NCI-H1694 (cell line): ENCODE results near the gene CCNA2.
A peak's percentile ranks its signal among the peaks of the same experiment; 100 is the strongest.

ENCODE experiments used
- DNase-seq: peaks from one replicate; lab custom pipeline; 2025; lab: John Stamatoyannopoulos, UW

Gene CCNA2

DNA sequence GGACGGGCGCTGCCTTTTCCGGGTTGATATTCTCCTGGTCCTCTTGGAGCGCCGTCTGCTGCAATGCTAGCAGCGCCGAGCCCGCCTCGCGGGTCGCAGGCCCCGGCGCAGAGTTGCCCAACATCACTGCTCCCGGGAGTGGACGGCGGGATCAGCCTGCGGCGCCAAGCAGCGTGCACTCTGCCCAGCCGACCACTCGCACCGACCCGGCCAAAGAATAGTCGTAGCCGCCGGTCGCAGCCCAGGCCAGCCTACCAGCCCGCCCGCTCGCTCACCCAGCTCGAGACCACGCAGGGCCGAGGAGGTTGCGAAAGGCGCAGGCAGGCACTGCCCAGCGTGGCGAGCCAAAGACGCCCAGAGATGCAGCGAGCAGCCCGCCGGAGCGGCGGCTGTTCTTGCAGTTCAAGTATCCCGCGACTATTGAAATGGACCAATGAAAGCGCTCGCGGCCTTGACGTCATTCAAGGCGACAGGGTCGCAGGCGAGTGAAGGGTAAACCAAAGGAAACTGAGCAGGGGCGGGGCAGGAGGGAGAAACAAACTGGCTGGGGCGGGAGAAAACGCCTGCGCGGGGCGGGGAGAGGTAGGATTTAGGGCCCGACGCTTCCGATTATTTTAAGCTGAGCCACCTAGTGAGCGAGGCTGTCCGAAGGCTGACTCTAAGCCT, at the start of gene CCNA2:
TSS of gene CCNA2 (minus strand) at position 379 of the 666 bp plus-strand sequence. CDS start at position 124, 255 bp downstream.
- DNase-seq: peak; percentile 91

DNA sequence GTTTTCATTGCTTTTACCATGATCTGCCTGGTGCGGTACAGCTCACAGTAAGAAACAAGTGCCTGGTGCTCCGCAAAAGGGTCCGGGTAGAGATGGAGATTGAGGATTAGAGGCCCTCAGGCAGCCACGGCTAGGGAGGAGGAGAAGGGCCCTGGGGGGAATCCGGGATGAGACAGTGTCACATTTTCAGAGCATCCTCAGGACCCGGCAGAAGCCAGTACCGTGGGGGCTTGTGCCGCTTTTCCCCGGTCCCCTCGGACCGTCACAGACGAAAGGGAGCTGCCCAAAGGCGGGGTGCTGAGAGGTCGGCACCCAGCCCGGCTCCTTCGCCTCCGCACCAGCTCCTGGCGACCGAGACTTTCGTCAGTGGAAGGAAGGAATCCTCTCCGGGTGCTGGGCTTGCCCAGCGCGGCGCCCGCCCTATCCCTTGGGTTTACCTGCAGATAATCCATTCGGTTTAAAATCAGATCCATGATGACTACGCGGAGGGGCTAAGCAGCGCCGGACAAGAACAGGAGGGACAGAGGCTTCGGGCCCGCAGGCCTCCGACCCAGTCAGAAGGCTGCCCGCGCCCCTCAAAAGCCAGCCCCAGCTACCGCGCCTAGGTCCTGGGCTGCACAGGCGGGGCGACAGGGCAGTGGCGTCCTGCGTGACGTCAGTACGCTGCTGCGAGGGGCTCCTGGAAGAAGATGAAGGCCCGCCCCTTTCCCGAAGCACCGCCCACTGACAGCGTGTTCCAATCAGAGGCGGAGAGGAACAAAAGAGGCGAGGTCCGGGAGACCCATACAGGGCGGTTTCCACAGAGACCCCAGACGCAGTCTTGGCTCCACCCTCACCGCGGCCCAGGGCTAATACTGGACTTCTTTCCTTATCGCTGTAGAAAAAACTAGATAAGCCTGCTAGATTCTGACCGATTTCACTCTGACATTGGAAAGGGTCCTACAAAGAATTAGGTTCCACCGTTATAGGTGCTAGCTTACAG, 46.4 kb upstream of the CCNA2 start, which contains the start of gene BBS7:
TSS of gene BBS7 (minus strand) at position 634 of the 982 bp plus-strand sequence. CDS start at position 473, 161 bp downstream.
- DNase-seq: peak; percentile 96

DNA sequence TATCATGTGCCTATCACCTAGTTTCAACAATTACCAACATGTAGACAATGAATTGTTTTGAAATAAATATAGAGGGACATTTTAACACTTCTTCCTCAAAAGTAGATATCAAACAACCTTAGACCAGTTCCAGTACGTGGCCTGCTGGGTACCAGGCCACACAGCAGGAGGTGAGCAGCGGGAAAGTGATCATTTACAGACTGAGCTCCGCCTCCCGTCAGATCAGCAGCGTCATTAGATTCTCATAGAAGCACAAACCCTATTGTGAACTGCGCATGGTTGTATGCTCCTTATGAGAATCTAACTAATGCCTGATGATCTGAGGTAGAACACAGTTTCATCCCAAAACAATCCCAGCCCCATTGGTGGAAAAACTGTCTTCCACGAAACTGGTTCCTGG, 40.1 kb upstream of the CCNA2 start:
- no peak for DNase-seq

GRCh38 chr4:121861426-121861825, 37.7 kb upstream of the CCNA2 start:
- no peak for DNase-seq

DNA sequence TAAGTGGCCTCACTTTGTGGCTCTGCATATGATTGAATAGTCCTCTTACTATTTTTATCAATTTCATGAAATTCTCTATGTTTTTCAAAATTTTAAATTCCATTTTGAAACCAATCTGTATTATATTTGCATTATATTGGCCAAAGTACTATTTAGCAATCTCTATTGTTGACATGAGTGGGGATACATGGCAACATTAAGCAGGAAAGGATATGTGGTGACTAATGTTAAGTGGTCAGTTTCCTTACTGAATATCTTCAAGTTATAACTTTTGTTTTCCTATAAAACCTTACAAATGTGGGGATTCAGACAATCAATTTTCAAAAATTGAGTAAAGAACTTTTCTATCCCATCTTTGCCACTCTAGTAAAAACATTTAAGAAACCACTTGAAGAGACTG, 36.4 kb upstream of the CCNA2 start:
- no peak for DNase-seq

DNA sequence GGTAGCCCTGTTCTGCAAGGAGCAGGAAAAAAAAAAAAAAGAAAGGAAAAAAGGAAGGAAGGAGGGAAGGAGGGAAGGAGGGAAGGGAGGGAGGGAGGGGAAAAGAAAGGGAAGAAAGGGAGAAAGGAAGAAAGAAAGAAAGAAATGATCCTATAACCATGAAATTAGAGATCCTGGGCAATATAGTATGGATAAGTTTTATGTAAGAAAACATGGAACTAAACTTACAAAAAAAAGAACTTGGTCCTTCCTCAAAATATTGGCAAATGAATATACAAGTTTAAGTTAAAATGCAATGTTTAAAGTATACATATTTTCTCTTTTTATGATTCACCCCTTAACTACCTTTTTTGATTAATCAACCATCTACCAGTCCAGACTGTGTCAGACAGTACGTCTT, 27.7 kb upstream of the CCNA2 start:
- DNase-seq: no peak

GRCh38 chr4:121846662-121847061, 23.0 kb upstream of the CCNA2 start:
- DNase-seq: no peak

- no peak for DNase-seq
Observed at GRCh38 chr4:121842862-121843261, 19.2 kb upstream of the CCNA2 start.

DNA sequence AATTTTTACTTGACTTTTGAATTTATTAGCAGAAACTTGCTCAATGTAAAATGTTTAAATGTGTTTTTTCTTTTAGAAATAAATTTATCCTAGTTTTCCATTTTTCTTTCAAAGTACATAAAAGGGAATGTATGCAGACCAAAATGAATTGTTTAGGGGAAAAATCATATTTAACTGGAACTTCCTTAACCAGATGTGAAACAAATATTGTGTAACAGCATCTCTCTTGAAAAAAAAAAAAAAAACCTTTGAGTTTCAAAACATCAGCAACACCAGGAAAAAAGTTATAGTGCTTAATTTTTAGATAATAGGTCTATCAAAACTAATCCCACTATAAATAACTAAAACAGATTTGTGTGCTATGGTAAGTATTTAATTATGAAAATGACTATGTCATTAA, 14.5 kb upstream of the CCNA2 start:
- no peak for DNase-seq

DNA sequence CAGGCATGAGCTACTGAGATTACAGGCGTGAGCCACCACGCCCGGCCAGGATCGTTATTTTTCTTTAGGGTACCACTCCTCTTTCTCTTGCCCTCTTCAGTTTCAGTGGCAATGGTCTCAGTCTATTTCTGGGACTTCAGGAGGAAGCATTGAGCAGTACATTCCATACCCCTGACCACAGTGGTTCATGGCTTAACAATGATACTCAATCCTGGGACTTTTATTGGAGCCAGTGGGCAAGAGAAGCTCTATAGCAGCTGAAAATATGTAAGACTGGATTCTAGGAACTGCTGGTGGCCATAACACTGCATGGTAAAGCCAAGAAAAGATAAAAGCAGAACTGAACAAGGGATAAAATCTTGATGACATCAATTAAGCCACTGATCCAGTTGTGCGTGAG, 5.8 kb upstream of the CCNA2 start:
- DNase-seq: no peak

GRCh38 chr4:121827853-121828252, 4.2 kb upstream of the CCNA2 start:
- no peak for DNase-seq

- DNase-seq: no peak
Observed at GRCh38 chr4:121824950-121825349, 1.3 kb upstream of the CCNA2 start.

GRCh38 chr4:121824171-121824527, 466 bp upstream of the CCNA2 start:
- DNase-seq: no peak

- DNase-seq: peak; percentile 2
Observed at GRCh38 chr4:121822796-121823504, 733 bp downstream of the CCNA2 start.

DNA sequence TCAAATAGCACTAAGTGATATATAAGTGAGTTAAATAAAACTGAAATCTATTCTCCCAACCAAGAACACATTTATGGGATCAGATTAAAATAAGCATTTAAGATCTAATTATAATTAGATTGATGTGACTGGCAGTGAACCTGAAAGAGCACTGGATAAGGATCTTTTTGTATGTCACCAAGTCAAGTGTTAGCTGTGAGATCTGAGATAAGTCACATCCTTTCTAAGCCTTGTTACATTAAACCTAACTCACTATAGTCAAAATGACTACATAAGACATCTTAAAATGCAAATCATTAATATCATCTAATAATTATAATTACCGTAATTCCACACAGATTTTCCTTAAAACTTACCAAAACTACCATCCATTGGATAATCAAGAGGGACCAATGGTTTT, 1.6 kb downstream of the CCNA2 start:
- DNase-seq: no peak

- no peak for DNase-seq
Observed at GRCh38 chr4:121819216-121819965, 4.3 kb downstream of the CCNA2 start.

- no peak for DNase-seq
Observed at GRCh38 chr4:121818215-121818614, 5.5 kb downstream of the CCNA2 start.

- DNase-seq: no peak
Observed at GRCh38 chr4:121817701-121818100, 6.0 kb downstream of the CCNA2 start.

DNA sequence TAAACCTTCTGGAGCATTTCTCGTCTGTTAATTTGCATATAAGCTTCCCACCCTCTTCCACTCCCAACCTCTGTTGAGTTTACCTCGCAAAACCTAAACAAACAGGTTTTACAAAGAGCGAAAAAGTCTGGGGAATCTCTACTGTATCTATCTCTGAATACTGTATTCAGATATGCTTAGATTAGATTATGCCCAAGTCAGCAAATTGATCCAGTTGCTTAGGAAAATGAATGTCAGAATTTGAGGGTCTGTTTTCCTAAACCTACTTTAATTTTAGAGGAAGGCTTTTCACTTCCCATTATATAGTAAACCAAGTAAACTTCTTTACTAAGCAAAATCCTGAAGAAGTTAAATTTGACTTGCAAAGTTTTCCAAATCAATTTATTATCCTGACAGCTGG, 6.7 kb downstream of the CCNA2 start:
- no peak for DNase-seq

- DNase-seq: no peak
Observed at GRCh38 chr4:121814756-121815155, 8.9 kb downstream of the CCNA2 start.

DNA sequence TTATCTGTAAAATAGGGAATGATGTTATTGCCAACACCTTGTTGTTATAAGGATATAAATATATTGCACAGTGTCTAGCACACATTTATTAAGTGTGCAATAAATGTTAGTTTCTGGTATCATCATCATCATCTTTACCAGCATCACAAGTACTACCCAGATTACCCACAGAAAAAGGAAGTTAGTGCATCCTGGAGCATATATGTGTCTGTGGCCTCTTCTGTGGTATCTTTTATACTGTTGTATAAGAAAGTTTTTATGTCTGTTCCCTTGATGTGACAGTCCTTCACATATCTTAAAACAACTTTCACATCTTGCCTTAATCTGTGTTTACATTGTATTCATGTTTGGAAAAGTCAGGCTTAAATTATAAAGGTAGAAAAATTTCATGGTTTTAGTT, 12.6 kb downstream of the CCNA2 start:
- no peak for DNase-seq

DNA sequence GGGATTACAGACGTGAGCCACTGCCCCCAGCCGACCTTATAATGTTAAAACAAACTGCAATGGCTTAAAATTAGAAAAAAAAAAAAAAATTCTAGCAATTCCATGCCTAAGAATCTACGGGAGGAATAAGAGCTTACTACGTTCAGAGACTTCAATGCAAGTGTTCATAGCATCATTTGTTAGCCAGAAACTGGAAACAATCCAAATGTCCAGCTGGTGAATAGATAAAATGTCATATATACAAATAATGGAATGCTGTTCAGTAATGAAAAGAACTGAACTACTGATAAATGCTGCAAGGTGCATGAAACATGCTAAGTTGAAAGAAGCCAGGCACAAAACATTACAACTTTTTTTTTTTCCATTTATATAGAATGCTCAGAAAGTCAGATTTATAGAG, 17.3 kb downstream of the CCNA2 start:
- DNase-seq: no peak
